ENCODE results near the gene LRP10.
A peak's percentile ranks its signal among the peaks of the same experiment; 100 is the strongest.
"Not testable (repeated sequence)": the region's sequence is repeated elsewhere in the genome, so short reads cannot be mapped to it uniquely, and the experiment has no call there.

LRP10 gene

DNA sequence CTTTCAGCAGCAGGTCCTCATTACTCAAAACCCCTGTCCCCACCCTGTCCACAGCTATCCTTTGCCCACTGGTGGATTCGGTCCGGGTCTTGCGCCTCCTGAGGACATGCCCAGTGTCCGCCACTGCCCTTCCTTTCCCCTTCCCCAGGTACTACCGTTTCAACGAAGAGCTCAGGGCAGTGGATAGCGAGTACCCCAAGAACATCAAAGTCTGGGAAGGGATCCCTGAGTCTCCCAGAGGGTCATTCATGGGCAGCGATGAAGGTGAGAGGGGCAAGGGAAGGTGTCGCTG, 26.5 kb upstream of the LRP10 start:
- Histone ChIP-seq H3K4me1 (ENCODE audit: control insufficient read depth, insufficient read depth, low read length) (peaks cover 20% of the 10 kb centered on the region), H3K36me3 (ENCODE audit: control insufficient read depth, insufficient read depth, low read length) (peaks cover 59% of the 10 kb centered on the region), H3K27ac (ENCODE audit: low read depth, low read length) (no peak overlapping the region), H3K9me3 (ENCODE audit: control insufficient read depth, insufficient read depth, low read depth, low read length) (no peaks in the 10 kb centered on the region), H3K27me3 (ENCODE audit: control insufficient read depth, insufficient read depth, low read length) (no peaks in the 10 kb centered on the region), H3K4me3 (ENCODE audit: low read depth, low read length) (no peak overlapping the region), H3K9ac (ENCODE audit: low read length) (no peak overlapping the region)

DNA sequence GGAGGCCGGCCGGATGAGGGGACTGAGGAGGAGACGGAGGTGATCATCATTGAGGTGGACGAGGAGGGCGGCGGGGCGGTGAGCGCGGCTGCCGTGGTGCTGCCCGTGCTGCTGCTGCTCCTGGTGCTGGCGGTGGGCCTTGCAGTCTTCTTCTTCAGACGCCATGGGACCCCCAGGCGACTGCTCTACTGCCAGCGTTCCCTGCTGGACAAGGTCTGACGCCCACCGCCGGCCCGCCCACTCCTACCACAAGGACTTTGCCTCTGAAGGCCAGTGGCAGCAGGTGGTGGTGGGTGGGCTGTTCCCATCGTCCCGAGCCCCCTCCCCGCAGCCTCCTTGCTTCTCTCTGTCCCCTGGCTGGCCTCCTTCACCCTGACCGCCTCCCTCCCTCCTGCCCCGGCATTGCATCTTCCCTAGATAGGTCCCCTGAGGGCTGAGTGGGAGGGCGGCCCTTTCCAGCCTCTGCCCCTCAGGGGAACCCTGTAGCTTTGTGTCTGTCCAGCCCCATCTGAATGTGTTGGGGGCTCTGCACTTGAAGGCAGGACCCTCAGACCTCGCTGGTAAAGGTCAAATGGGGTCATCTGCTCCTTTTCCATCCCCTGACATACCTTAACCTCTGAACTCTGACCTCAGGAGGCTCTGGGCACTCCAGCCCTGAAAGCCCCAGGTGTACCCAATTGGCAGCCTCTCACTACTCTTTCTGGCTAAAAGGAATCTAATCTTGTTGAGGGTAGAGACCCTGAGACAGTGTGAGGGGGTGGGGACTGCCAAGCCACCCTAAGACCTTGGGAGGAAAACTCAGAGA, 25.5 kb upstream of the LRP10 start:
- Histone ChIP-seq H3K9ac (ENCODE audit: low read length) (no peak overlapping the region), H3K36me3 (ENCODE audit: control insufficient read depth, insufficient read depth, low read length) (peaks cover 56% of the 10 kb centered on the region), H3K27ac (ENCODE audit: low read depth, low read length) (no peak overlapping the region), H3K9me3 (ENCODE audit: control insufficient read depth, insufficient read depth, low read depth, low read length) (no peaks in the 10 kb centered on the region), H3K4me3 (ENCODE audit: low read depth, low read length) (no peak overlapping the region), H3K27me3 (ENCODE audit: control insufficient read depth, insufficient read depth, low read length) (no peaks in the 10 kb centered on the region), H3K4me1 (ENCODE audit: control insufficient read depth, insufficient read depth, low read length) (peaks cover 22% of the 10 kb centered on the region)

GRCh38 chr14:22846811-22847307, 24.7 kb upstream of the LRP10 start:
- Histone ChIP-seq H3K27ac (ENCODE audit: low read depth, low read length) (no peak overlapping the region), H3K4me1 (ENCODE audit: control insufficient read depth, insufficient read depth, low read length) (peaks cover 25% of the 10 kb centered on the region), H3K9me3 (ENCODE audit: control insufficient read depth, insufficient read depth, low read depth, low read length) (no peaks in the 10 kb centered on the region), H3K4me3 (ENCODE audit: low read depth, low read length) (no peak overlapping the region), H3K36me3 (ENCODE audit: control insufficient read depth, insufficient read depth, low read length) (peaks cover 47% of the 10 kb centered on the region), H3K9ac (ENCODE audit: low read length) (peak overlapping the region; percentile 30), H3K27me3 (ENCODE audit: control insufficient read depth, insufficient read depth, low read length) (no peaks in the 10 kb centered on the region)

- peaks cover 28% of the 10 kb centered on the region for H3K4me1 ChIP-seq (ENCODE audit: control insufficient read depth, insufficient read depth, low read length)
- H3K4me3 ChIP-seq (ENCODE audit: low read depth, low read length) = no peak overlapping the region
- H3K36me3 ChIP-seq (ENCODE audit: control insufficient read depth, insufficient read depth, low read length) = peaks cover 38% of the 10 kb centered on the region
- peak overlapping the region; percentile 19 for H3K9ac ChIP-seq (ENCODE audit: low read length)
- no peak overlapping the region for H3K27ac ChIP-seq (ENCODE audit: low read depth, low read length)
- H3K27me3 ChIP-seq (ENCODE audit: control insufficient read depth, insufficient read depth, low read length) = no peaks in the 10 kb centered on the region
- H3K9me3 ChIP-seq (ENCODE audit: control insufficient read depth, insufficient read depth, low read depth, low read length) = no peaks in the 10 kb centered on the region
Observed at GRCh38 chr14:22847661-22848341, 23.7 kb upstream of the LRP10 start.

DNA sequence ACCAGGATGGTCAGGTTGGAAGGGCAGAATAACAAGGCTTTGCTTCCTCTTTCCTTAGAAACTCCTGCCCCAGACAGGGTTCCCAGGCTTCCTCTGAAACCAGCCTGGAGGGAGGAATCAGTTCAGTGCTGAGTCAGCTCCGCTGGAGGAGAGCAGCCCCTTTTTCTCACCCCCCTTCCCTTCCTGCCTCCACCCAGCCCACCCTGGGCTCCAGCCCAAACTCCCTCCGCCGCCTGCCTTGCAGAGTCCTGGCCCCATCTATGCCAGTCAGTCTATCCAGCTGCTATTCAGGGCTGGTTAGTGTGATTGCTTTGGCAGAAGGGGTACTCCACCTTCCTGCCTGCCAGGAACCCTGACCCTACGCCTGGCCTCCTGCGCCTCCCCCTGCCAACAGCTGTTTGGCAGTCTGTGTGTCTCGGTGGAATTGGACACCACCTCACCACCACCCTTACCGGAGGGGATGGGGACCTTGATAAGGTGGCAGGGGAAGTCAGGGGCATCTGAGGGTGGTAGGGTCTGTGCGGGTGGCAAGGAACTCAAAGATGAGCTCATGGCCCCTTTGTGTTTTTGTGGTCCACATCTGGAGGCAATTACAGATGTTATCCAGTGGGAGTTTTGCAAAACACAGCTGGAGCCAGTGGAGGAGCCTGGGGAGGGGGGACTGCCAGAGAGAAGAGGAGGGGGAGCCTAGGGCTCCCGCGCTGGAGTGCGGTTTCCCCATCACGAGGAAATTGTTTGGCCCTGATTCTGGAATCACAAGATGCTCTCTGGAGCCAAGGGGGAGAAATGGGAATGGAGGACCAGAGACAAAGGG, 23.0 kb upstream of the LRP10 start:
- Histone ChIP-seq H3K9ac (ENCODE audit: low read length) (peak overlapping the region; percentile 19), H3K27ac (ENCODE audit: low read depth, low read length) (no peak overlapping the region)

DNA sequence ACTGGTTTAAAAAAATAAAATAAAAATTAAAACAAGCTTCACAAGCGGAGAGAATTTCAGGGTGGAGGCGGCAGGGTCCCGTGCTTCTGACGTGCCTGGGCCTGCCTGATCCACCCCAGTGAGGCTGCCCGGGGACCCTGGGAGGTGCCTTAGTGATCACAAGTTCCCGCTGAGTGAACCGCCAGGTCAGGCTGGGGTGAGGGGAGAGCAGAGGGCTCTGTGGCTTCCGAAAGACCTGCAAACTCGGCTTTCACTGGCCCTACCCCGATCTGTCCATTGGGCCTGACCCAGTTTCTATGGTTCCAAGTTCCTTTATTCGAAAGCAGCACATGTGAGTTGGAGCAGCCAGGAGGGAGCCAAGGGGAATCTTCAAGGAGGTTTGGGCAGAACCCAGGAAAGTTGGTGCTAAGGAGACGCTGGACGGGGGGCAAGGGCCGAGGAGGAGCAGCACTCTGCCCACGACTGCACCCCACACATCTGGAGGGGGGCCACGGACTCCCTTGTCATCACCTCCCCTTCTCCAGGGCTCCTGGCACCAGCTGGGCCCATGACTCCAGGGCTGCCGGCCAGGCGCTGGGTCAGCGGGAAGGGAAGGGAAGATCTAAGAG, 22.2 kb upstream of the LRP10 start:
- Histone ChIP-seq H3K4me3 (ENCODE audit: low read depth, low read length) (no peak overlapping the region), H3K4me1 (ENCODE audit: control insufficient read depth, insufficient read depth, low read length) (peaks cover 29% of the 10 kb centered on the region), H3K27ac (ENCODE audit: low read depth, low read length) (no peak overlapping the region), H3K36me3 (ENCODE audit: control insufficient read depth, insufficient read depth, low read length) (peaks cover 24% of the 10 kb centered on the region), H3K9ac (ENCODE audit: low read length) (peak overlapping the region; percentile 13), H3K9me3 (ENCODE audit: control insufficient read depth, insufficient read depth, low read depth, low read length) (no peaks in the 10 kb centered on the region), H3K27me3 (ENCODE audit: control insufficient read depth, insufficient read depth, low read length) (no peaks in the 10 kb centered on the region)

More for the DNA sequence above, 23.0 kb upstream of the LRP10 start:
- peaks cover 30% of the 10 kb centered on the region for H3K36me3 ChIP-seq (ENCODE audit: control insufficient read depth, insufficient read depth, low read length)
- H3K4me1 ChIP-seq (ENCODE audit: control insufficient read depth, insufficient read depth, low read length) = peaks cover 29% of the 10 kb centered on the region
- no peaks in the 10 kb centered on the region for H3K9me3 ChIP-seq (ENCODE audit: control insufficient read depth, insufficient read depth, low read depth, low read length)
- no peak overlapping the region for H3K4me3 ChIP-seq (ENCODE audit: low read depth, low read length)
- H3K27me3 ChIP-seq (ENCODE audit: control insufficient read depth, insufficient read depth, low read length) = no peaks in the 10 kb centered on the region

DNA sequence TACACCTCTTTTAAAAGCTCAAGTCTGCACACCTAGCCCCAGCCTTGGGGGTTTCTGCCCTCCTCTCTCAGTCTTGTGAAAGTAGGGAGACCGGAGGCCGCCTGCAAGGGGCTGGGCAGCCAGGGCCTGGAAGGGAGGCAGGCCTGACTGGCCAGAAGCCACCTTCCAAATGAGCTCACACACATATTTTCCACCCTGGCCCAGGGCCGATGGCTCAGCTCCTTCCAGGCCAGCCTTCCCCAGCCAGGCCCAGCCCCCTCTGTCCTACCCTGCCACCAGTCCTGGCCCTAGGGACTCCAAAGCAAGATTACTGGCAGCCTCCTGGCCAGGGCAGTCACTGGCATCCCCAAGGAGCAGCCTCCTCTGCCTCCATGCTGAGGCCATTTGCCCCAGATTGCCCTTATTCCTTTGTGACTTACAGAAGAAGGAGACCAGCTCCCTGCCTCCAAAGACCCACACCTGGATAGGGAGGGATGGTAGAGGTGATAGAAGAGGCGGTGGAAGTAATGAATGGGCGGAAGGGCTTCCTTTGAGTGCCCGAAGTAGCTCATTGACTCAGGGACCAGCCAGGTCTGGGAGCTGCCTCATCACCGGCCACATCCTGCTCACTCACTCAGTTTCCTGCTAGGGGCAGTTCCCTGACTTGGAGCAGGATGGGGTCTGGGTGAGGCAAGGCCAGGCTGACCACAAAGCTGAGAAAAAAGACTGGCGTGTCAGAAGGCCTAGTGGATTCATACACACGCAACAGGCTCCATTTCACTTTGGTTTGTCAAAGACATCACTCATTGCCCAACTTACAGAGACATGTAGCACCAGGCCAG, 20.4 kb upstream of the LRP10 start:
- H3K27ac ChIP-seq (ENCODE audit: low read depth, low read length) = no peak overlapping the region
- no peak overlapping the region for H3K9ac ChIP-seq (ENCODE audit: low read length)
- H3K9me3 ChIP-seq (ENCODE audit: control insufficient read depth, insufficient read depth, low read depth, low read length) = no peaks in the 10 kb centered on the region
- no peak overlapping the region for H3K4me3 ChIP-seq (ENCODE audit: low read depth, low read length)
- H3K27me3 ChIP-seq (ENCODE audit: control insufficient read depth, insufficient read depth, low read length) = no peaks in the 10 kb centered on the region
- peaks cover 29% of the 10 kb centered on the region for H3K4me1 ChIP-seq (ENCODE audit: control insufficient read depth, insufficient read depth, low read length)
- peaks cover 6% of the 10 kb centered on the region for H3K36me3 ChIP-seq (ENCODE audit: control insufficient read depth, insufficient read depth, low read length)

GRCh38 chr14:22852178-22852577, 19.4 kb upstream of the LRP10 start:
- not testable (repeated sequence) for H3K27me3 ChIP-seq (ENCODE audit: control insufficient read depth, insufficient read depth, low read length); H3K9me3 ChIP-seq (ENCODE audit: control insufficient read depth, insufficient read depth, low read depth, low read length); H3K36me3 ChIP-seq (ENCODE audit: control insufficient read depth, insufficient read depth, low read length); H3K9ac ChIP-seq (ENCODE audit: low read length); H3K4me3 ChIP-seq (ENCODE audit: low read depth, low read length); H3K27ac ChIP-seq (ENCODE audit: low read depth, low read length)
- peaks cover 29% of the 10 kb centered on the region for H3K4me1 ChIP-seq (ENCODE audit: control insufficient read depth, insufficient read depth, low read length)

DNA sequence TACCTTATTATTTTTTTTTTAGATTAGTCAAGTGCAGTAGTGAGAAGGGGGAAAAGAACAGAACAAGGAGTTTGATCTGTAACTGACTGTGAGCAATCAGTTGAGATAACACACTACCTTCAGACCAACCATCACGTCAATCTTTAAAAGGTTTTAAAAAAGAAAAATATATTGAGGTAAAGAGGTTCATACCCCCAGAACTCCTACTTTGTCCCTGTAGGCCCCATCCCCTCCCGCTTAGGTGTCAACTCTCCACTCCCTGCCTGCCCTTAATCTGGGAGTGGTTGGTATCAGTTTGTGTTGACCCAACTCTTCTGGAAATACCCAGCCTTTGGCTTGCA, 19.0 kb upstream of the LRP10 start:
- H3K9ac ChIP-seq (ENCODE audit: low read length) = no peak overlapping the region
- H3K4me1 ChIP-seq (ENCODE audit: control insufficient read depth, insufficient read depth, low read length) = peaks cover 29% of the 10 kb centered on the region
- no peak overlapping the region for H3K27ac ChIP-seq (ENCODE audit: low read depth, low read length)
- no peaks in the 10 kb centered on the region for H3K36me3 ChIP-seq (ENCODE audit: control insufficient read depth, insufficient read depth, low read length)
- no peak overlapping the region for H3K4me3 ChIP-seq (ENCODE audit: low read depth, low read length)
- no peaks in the 10 kb centered on the region for H3K27me3 ChIP-seq (ENCODE audit: control insufficient read depth, insufficient read depth, low read length)
- peaks cover 3% of the 10 kb centered on the region; the same call in 1 of the 2 replicates for H3K9me3 ChIP-seq (ENCODE audit: control insufficient read depth, insufficient read depth, low read depth, low read length)
